Measurements from ENCODE around the gene KRTAP8-1. TPM values are rescaled to one million over a fixed set of nuclear protein-coding genes. Genes with fewer than 3 reads are reported as not detected.

The KRTAP8-1 gene
- total RNA-seq, 4 donors from 2014 or later, result not detected

GRCh38 chr21:30831194-30831765 is 18.2 kb upstream of the KRTAP8-1 start:
- no peak overlapping the region for H3K4me3 ChIP-seq (replicated peaks in 1 of 3)
- TF ChIP-seq CTCF (IDR thresholded peaks at IDR 0.05), result peak in 2 of 6 experiments; percentile 11 to 25
- TF ChIP-seq POLR2A (IDR thresholded peaks at IDR 0.05), result no peak
- H3K9me3 ChIP-seq, result no peaks in the 10 kb centered on the region
- H3K27me3 ChIP-seq, result no peaks in the 10 kb centered on the region
- H3K27ac ChIP-seq, result no peak overlapping the region
- no peaks in the 10 kb centered on the region for H3K4me1 ChIP-seq
- intact Hi-C loops (cut with DNase I), result no loop called here
- no peaks in the 10 kb centered on the region for H3K36me3 ChIP-seq
- WGBS, 2 donors, result 35 to 37% methylated on average over 6 of the region's 6 CpGs
- no peak for DNase-seq

GRCh38 chr21:30829659-30830058 is 16.6 kb upstream of the KRTAP8-1 start, which contains the start of gene KRTAP7-1:
Gene KRTAP7-1, minus strand, starts transcription at chr21:30829759. Its CDS starts 61 bp downstream, at chr21:30829698.
- 79 to 87% methylated on average over 4 of the region's 4 CpGs for WGBS, 2 donors
- intact Hi-C loops (cut with DNase I), result no loop called here

GRCh38 chr21:30818837-30819610 is 6.0 kb upstream of the KRTAP8-1 start:
- WGBS, 2 donors, result 73 to 80% methylated on average over 7 of the region's 7 CpGs
- TF ChIP-seq CTCF (IDR thresholded peaks at IDR 0.05) (no peak), POLR2A (IDR thresholded peaks at IDR 0.05) (no peak)
- H3K4me3 ChIP-seq (replicated peaks in 1 of 3), result no peak overlapping the region
- no peaks in the 10 kb centered on the region for H3K36me3 ChIP-seq
- intact Hi-C loops (cut with DNase I), result no loop called here
- no peaks in the 10 kb centered on the region for H3K9me3 ChIP-seq
- no peaks in the 10 kb centered on the region for H3K27me3 ChIP-seq
- no peak for DNase-seq
- H3K27ac ChIP-seq, result no peak overlapping the region
- H3K4me1 ChIP-seq, result no peaks in the 10 kb centered on the region

More at GRCh38 chr21:30829659-30830058, 16.6 kb upstream of the KRTAP8-1 start, which contains the start of gene KRTAP7-1:
- Histone ChIP-seq H3K9me3 (no peaks in the 10 kb centered on the region), H3K27me3 (no peaks in the 10 kb centered on the region), H3K36me3 (no peaks in the 10 kb centered on the region), H3K27ac (no peak within 1 kb of the TSS), H3K4me3 (replicated peaks in 1 of 3) (no peak within 1 kb of the TSS), H3K4me1 (no peaks in the 10 kb centered on the region)
- TF ChIP-seq POLR2A (IDR thresholded peaks at IDR 0.05), result no peak
- TF ChIP-seq CTCF (IDR thresholded peaks at IDR 0.05), result no peak
- DNase-seq, result no peak

- intact Hi-C loops (cut with DNase I), result no loop called here
- Histone ChIP-seq H3K4me3 (replicated peaks in 1 of 3) (no peak overlapping the region), H3K27me3 (no peaks in the 10 kb centered on the region), H3K36me3 (no peaks in the 10 kb centered on the region), H3K4me1 (no peaks in the 10 kb centered on the region), H3K9me3 (no peaks in the 10 kb centered on the region), H3K27ac (no peak overlapping the region)
- no peak for TF ChIP-seq CTCF (IDR thresholded peaks at IDR 0.05)
- TF ChIP-seq POLR2A (IDR thresholded peaks at IDR 0.05), result no peak
- DNase-seq, result no peak
- 91 to 92% methylated on average over 1 of the region's 1 CpG for WGBS, 2 donors
These were observed 12.5 kb downstream of the KRTAP8-1 start for GRCh38 chr21:30800605-30801004.
